GM21360 (cell line): ENCODE results near the gene MTG2.
"Not testable (repeated sequence)": the region's sequence is repeated elsewhere in the genome, so short reads cannot be mapped to it uniquely, and the experiment has no call there.

Source experiments
- ATAC-seq: cut with Tn5 transposase; IDR thresholded peaks from one replicate; pipeline ENCODE4 v1.9.1; 2021; ENCODE audit warnings: mild to moderate bottlenecking, moderate library complexity; ENCODE audit not compliant: unreplicated experiment

MTG2 gene

DNA sequence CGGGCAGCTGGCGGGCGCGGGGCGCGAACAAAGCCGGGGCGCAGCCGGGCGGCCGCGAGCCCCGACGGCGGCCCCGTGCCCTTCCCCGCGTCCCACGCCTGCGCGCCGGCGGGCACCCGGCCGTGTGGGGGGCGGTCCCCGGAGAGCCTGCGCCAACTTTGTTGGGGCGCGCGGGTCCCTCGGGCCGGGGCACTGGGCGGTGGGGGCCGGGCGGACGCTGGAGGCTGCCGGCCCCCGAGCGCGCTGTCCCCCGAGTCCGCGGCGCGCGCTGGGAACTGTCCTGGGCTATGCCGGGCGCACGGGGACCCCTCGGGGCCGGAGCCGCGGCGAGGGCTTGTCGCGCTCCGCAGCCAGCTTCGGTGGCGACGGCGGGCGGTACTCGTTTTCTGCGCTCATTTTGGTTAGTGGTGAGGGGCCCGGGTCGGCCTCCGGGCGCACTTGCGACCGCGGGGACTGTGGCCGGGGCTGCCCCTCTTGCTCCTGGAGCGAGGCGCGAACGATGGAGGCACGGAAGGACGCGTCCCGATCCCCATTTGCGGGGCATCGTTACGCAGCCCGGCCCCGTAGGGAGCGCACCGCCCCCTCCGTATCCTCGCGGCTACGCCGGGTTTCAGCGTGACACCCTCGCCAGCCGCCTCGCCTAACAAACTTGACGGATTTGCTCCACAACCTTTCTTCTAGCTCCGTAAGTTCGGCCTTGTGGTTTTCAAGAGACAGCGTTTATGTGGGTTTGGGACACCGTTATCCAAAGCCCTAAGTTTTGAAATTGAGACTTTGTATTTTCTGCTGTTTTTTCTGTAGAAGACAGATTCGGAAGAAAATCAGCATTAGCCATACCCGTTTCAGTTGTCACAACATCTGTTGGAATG is 38.6 kb upstream of the MTG2 start:
- peak; percentile 28 for ATAC-seq

DNA sequence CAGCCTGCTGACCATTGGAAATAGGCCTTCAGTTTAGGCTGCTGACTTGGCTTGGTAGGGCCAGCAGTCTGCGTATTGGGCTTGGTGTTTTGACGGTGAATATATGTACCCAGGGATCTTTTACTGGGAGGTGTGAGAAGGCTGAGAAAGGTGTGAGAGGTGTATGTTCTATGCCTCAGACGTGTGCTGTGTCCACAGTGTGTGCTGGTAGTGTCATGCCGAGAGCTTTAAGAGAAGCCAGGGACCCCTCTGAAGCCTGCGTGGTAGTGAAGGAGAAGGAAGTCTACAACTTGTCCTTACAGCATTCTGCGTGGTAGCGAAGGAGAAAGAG is 37.2 kb upstream of the MTG2 start:
- no peak for ATAC-seq

DNA sequence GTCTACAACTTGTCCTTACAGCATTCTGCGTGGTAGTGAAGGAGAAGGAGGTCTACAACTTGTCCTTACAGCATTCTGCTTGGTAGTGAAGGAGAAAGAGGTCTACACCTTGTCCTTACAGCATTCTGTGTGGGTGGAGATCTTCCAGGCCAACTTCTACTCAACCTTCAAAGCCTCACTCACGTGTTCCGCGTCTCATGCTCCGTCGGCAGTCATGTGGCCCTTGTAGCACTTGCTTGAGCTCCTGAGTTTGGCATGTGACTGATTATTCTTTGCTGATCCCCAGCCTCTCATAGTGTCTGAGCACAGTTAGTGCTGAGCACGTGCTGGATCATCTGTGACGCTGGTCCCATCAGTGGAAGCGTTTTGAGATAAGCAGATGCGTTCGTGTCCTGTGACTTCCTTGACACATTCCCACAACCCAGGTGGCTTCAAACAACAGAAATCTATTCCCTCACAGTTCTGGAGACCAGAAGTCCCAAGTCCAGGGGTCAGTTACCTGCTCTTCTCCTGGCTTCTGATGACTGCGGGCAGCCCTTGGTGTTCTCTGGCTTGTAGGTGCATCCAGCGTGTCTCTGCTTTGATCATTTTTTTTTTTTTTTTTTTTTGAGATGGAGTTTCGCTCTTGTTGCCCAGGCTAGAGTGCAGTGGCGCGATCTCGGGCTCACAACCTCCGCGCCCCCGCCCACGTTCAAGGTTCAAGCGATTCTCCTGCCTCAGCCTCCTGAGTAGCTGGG is 36.6 kb upstream of the MTG2 start:
- ATAC-seq = no peak

DNA sequence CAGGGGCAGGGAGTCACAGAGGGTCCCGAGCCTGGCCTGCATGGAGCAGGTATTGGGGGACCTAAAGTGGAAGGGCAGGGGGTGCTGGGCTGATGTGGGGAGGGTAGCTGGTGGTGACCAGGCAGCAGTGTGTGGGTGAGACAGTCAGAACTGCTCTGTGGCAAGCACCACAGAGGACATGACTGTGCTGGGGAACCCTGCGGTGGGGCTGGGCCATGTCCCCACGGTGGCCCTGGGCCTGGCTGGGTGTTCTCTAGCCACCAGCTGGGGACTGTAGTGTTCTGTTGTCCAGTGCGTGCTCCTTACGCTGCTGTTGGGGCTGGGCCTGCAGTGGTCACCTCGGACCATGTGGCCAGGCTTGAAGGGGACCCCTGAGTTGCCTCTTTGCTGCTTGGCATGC is 35.7 kb upstream of the MTG2 start:
- ATAC-seq = no peak

DNA sequence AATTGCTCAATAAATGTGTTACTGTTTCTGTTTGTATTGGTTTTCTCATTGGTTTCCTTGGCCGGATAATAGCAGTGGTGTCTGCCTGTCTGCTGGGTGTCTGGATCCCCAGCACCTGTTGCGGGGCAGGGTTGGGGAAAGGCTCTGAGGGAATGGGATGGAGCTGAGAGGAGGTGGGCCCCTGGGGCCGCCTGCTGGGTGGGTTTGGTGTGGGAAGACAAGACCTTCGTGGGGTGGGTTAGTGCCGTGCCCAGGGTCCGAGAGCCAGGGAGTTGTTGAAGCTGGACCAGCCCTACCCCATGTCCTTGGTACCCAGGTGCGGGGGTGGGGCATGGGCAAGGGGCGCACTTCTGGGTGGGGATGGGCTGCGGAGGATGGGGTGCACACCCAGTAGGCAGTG is 35.3 kb upstream of the MTG2 start:
- no peak for ATAC-seq

DNA sequence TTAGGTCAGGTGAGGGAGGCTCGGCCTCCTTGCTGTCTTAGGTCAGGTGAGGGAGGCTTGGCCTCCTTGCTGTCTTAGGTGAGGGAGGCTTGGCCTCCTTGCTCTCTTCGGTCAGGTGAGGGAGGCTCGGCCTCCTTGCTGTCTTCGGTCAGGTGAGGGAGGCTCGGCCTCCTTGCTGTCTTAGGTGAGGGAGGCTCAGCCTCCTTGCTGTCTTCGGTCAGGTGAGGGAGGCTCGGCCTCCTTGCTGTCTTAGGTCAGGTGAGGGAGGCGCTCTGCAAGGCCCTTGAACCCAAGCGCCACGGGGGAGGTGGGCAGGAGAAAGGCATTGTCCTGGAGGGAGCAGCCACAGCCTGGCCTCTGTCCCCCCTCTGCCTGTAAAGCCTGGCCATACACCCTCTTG is 34.4 kb upstream of the MTG2 start:
- not testable (repeated sequence) for ATAC-seq

DNA sequence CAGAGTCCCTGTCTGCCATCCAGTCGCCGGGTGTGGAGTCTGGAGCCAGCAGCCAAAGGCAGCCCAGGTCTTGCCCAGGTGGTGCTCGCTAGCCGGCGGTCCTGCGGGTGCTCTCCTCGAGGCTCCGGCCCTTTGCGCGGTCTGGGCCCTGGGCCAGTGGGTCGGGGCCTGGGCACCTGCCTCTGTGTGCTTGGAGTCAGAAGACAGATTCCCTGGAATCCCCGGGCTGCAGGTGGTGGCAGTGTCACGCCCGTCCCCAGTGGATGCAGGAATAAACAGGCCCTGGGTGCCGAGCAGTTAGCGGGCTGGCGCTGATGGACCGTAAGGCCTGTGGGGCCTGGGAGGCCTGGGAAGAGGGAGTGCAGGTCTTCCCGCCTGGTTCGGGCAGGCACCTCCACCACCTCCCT is 33.9 kb upstream of the MTG2 start:
- ATAC-seq = no peak

DNA sequence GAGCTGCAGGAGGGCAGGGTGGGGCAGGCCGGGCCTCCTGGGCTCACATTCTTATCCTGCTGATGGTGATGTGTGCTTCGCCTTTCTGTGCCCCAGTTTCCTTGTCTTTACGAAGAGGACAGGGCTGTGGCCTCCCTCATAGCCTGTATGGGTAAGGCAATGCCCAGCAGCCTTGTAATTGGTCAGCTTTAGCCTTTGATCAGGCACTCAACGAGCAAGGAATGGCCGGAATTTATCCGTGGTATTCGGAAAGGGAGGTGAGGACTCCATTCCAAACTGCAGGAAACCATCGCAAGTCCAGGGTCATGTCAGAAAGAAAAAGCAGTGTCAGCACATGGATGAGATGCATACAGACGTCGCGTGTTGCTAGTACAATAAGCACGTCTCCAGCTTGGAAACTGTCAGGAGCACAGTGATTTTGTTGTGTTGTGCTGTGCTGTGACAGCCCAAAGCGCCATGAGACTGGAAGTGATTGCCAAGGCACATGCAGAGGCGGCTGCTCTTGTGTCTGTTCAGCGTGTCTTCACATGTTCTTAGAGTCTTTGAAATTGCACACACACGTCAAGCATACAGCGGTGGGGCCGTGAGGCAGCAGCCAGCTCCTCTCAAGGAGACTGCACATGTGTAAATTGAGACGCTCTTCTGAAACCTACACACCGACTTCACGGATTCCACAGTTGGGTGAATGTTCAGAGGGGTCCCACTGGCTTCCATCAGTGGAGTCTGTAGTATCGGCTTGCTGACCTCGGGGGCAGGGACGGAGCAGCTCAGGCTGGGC is 33.1 kb upstream of the MTG2 start:
- no peak for ATAC-seq

DNA sequence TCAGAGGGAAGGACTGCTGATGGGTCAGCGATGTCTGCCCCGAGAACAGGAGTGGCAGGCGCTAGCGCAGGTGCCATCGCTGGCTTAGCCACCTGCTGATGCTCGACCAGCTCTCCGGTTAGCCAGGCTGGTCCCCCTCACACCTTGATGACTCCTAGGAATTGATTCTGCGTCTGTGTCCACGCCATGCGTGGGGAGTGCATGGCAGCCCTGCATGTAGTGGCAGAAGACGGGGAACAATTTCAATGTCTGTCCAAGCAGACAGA is 32.6 kb upstream of the MTG2 start:
- no peak for ATAC-seq

DNA sequence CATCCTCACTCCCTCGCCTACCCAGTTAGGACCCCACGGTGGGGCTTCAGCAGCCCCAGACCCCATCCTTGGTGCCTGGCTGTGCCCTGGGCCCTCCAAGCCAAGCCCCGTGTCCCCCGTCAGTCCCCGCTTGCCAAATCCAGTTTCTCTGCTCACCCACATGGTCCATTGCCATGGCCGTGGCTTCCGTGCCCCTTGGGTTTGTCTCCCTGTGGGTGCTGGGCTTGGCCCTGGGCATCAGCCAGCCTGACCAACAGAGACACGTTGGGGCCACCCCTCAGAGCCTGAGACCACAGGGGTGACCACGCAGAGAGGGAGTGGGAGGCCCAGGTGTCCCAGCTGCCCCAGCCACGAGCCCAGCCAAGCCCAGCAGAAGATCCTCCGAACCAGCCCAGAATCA is 31.6 kb upstream of the MTG2 start:
- ATAC-seq = no peak

DNA sequence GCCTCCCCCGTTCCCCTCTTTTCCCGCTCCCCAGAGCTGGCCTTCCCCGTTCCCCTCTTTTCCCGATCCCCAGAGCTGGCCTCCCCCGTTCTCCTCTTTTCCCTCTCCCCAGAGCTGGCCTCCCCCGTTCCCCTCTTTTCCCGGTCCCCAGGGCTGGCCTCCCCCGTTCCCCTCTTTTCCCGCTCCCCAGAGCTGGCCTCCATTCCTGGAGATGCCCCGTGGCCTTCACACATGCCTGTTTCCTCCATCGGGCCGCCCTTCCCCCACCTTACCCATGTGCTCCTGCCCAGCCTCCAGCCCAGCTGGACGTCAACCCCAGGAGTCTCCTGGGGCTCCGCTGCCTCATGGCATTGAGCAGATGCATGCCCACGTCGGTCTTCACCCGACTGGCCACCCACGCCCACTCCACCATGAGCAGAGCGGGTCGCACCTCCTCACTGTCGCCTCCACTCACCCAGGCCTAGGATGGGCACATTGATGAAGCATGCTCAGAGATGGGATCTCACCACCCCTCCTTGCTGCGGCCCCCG is 30.9 kb upstream of the MTG2 start:
- no peak for ATAC-seq

DNA sequence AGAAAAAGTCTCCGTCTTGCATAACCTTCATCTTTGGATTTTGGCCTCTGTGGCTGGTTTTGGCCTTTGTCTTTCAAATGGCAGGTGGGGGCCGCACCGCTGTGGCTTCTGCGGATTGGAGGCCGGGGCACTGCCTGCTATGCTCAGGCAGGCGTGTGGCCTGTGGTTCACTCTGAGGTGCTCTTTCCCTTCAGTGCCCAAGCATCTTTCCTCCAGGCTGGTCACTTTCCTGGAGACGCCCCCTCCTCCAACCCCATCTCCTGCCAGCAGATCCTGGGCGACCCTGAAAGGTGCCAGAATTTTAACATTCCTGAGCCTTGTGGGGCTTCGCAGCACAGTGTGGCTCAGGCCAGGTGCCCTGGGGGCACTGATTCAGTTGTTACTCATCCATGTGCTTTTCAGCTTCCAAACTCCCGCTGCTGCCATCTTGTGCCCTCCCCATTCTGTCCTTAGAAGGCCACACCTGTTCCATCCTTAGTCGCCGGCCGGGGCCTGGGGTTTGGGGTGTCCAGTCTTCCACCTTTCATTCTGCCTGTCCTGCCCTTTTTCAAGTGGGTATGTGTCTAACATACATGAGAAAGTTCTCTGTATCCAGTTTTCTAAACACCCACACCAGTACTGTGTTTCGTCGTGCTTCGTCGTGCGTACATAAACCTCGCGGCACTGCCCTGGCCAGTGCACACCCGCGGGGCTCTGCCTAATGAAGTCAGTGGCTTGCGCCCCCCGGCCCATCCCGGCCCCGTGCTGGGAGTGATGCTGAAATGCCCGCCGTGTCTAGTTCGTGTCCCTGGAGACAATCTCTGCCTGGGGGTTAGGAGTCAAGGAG is 27.2 kb upstream of the MTG2 start:
- no peak for ATAC-seq

DNA sequence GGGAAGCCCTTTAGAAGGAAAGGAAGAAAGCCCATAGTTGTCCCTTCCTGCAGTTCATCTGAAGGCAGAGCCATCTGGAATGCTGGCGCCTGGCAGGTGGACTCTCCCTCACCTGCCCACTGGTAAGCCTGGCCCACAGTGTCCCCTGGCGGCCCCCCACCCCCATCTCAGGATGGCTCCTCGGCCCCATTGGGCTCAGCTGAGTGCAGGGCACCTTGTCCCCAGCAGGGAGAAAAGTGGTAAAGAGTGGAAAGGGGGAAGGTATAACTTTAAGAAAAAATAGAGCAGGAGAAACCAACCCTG is 26.6 kb upstream of the MTG2 start:
- no peak for ATAC-seq

DNA sequence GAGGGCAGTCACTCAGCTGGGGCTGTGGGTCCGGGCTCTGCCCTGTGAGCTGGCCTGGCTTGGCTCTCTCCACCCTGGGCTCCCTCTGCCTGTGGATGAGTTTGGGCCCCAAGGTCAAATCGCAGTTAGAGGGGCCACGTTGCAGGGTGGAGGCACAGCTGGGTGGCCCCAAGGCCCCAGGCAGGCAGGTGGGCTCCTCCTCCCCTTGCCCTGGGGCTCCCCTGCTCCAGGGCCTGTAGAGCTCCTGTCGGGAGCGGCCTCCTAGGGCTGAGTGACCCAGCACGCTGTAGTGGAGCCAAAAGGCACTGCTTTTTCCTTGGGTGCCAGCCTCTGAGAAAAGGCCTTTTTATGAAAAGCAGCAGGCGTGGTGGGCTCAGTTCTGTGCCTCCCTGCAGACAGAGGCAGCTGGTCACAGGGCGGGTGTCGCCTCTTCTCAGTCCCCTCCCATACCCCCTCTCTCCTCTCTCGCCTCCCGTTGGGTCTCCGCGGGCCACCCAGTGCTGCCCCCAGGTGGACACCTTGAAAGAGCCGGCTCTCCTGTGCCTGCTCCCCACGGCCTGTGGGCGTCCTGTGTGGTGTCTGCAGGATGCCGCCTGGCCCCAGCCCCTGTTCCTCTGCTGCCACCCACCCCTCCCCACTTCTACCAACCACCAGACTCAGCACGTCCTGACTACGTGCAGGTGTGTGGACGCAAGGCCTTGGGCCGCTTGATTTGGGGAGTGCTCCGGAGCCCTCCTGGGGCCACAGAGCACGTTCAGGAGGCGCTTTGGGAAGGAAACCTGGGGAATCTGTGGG is 26.0 kb upstream of the MTG2 start:
- ATAC-seq = peak; percentile 53

DNA sequence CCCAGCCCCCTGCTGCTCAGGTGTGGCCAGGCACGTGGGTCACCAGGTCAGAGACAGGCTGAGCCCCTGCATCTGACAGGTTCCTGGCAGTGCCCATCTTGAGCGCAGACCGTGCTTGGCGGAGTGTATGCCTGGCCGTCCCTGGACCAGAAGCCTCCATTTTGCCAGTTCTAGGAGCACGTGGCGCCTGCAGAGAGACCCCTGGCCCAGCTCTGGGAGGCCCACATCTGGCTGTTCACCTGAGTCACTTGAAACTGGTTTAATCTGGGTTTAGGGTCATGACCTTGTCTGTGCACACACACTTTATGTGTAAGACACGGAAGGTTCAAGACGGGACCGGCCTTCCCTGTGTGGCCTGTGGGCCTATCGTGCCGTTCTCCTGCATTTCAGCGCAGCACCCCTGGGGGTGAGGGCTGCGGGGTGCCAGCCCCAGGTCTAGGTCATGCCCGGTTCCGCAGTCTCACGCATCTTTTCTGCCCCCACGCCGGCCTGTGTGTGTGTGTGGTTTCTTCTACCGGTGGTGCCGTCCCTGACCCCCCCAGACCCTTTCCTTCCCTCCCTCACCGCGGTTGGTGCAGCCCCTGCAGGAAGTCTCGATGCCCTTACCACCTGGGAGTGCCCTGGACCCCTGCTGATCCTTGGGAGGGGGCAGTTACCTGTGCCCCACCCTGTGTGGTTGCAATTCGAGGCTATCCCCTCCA is 25.3 kb upstream of the MTG2 start:
- no peak for ATAC-seq

DNA sequence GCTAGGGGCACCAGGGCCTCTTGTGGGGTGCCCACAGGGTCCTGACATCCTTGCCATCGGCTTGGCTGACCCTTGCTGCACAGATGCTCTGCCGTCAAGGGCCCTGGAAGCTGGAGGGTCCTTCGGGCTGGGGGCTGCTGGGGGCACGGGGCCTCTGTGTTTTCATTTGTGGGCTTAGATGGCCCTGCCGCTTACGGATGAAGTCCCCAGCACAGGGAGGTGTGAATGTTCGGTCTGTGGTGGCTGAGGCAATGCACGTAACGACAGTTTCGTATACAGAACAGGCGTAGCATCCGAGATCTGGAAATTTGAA is 24.8 kb upstream of the MTG2 start:
- no peak for ATAC-seq

DNA sequence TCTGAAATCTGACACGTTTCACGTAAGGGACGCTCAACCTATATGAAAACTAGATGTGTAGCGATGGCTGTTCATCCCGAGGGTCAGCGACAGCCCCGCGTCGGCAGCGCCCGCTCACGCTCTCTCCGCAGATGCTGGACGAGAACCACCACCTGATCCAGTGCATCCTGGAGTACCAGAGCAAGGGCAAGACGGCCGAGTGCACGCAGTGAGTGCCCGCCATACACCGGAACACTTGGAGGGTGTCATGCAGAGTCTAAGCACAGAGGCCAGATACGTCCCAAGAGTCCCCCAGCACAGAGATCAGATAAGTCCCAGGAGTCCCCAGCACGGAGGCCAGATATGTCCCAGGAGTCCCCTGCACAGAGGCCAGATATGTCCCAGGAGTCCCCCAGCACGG is 24.3 kb upstream of the MTG2 start:
- ATAC-seq = no peak

DNA sequence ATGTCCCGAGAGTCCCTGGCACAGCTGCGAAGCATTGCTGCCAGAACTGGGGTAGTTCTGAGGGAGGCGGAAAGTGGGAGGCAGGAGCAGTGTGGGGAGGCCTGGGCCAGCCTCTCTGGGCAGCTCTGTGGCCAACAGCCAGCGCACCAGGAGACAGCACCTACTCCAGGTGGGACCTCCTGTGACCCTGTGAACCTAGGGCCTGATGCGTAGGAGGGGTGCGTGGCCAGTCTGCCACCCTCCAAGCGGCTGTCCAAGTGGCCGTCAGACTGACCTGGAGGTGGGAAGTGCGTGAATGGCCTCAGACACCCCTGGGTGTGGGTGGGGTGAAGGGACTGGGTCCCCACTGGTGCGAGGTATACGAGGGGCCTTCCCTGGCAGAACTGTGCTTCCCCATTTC is 23.8 kb upstream of the MTG2 start:
- ATAC-seq = no peak

DNA sequence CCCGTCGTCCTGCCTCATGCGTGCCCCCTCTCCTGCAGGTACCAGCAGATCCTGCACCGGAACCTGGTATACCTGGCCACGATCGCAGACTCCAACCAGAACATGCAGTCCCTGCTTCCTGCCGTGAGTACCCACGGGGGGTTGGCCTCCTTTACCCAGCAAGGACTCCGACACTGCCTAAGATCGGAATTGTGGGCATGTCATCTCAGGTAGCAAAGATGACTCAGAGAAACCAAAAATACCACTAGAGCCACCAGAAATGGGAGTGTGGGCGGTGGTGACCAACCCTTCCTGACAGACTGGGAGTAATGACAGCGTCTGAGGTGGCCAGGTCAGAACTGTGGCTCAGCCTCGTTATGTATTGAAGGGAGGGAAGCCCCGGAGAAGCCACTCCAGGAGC is 23.0 kb upstream of the MTG2 start:
- ATAC-seq = no peak

DNA sequence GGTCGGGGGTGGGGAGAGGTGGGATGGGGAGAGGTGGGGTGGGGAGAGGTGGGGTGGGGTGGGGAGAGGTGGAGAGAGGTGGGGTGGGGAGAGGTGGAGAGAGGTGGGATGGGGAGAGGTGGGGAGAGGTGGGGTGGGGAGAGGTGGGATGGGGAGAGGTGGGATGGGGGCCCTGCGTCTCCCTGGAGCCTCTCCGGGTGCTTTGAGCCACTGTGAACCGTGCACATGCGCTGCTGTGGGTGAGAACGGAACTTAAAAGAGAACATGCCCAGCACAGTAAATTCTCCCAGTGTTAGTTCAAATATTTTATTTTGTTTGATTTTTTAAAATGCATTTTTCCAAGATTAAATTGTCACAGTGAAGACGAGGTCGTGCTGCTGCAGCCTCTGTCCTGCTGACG is 22.6 kb upstream of the MTG2 start:
- no peak for ATAC-seq
